Stimulated activated CD8-positive, alpha-beta memory T cell treated with anti-CD3 and anti-CD28 coated beads, Interleukin-7, amount 100 ng/mL, for 1 hour (primary cell): ENCODE data around the gene WFIKKN2.
"Not testable (repeated sequence)": the region's sequence is repeated elsewhere in the genome, so short reads cannot be mapped to it uniquely, and the experiment has no call there.

Experiments
- DNase-seq, 2 donors: peaks; one replicate each; pipeline ENCODE4 v3.0.0-alpha.2; 2020; ENCODE audit warnings: low read depth in 2 of 2

WFIKKN2 gene, protein sequence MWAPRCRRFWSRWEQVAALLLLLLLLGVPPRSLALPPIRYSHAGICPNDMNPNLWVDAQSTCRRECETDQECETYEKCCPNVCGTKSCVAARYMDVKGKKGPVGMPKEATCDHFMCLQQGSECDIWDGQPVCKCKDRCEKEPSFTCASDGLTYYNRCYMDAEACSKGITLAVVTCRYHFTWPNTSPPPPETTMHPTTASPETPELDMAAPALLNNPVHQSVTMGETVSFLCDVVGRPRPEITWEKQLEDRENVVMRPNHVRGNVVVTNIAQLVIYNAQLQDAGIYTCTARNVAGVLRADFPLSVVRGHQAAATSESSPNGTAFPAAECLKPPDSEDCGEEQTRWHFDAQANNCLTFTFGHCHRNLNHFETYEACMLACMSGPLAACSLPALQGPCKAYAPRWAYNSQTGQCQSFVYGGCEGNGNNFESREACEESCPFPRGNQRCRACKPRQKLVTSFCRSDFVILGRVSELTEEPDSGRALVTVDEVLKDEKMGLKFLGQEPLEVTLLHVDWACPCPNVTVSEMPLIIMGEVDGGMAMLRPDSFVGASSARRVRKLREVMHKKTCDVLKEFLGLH

DNA sequence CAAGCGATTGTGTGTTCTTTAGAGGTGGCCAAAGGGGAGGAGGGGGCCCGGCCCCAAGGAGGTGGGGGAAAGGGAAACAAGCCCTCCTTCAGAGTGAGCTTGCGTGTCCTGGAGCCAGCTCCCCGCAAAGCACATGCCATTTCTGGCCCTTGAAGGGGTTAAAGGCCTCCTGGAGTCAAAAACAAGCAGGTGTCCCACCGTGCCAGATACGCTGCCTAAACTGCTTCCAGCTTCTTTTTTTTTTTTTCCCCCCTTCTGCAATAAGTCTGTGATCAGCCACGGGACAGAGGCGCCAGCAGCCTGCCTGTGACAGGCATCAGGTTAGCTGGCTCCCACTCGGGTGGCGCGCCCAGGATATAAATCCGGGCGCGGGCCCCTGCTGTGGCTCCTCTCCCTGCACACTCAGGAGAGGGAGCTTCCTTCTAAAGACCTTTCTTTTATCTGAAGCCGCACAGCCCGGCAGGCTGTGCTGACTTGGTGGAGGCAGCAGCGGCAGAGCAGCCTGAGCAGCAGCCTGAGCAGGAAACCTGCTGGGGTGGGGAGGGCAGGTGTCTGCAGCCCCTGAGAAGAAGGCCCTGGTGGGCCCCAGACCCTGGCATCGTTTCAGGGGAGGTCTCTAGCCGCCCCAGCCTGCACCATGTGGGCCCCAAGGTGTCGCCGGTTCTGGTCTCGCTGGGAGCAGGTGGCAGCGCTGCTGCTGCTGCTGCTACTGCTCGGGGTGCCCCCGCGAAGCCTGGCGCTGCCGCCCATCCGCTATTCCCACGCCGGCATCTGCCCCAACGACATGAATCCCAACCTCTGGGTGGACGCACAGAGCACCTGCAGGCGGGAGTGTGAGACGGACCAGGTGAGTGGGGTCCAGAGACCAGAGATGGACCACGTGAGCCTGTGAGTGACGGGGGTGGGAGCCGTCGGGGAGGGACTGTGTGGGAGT is at the start of gene WFIKKN2:
TSS of gene WFIKKN2 (plus strand) at position 286 of the 934 bp plus-strand sequence. CDS start at position 638, 352 bp downstream.
- no peak for DNase-seq

- DNase-seq: no peak
Observed at GRCh38 chr17:50785946-50786570, 49.3 kb upstream of the WFIKKN2 start.

DNA sequence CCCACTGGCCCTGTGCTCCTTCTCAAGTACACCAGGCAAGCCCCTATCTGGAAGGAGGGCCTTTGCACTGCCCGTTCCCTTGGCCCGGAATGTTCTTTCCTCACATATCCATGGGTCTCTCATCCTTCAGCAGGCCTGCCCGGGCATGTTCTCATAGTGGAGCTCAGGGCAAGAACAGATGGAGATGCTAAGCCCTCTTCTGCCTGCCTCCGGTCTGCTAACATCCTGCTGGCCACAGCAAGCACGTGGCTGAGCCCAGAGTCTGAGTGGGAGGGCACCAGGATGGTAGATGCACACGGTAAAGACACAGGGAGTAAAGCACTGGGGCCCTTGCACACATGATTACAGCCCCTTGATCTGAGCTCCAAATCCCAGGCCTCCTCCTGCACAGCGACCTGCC is 48.3 kb upstream of the WFIKKN2 start:
- no peak for DNase-seq

DNA sequence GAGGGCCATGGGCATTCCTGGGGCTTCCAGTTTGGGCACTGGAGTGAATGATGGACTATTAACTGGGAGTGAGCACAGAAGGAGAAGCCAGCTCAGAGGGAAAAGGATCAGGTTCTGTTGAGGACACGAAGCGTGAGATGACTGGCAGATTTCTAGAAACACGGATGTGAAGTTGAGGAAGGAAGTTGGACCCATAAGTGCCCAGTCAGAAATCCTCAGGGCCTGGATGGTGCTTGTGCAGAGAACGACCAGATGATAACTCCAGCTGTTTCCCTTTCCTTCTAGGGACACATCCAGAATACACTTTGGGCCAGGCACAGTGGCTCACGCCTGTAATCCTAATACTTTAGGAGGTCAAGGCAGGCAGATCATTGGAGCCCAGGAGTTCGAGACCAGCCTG is 44.8 kb upstream of the WFIKKN2 start:
- no peak for DNase-seq

GRCh38 chr17:50792132-50792531 is 43.3 kb upstream of the WFIKKN2 start:
- no peak for DNase-seq

- no peak for DNase-seq
Observed at GRCh38 chr17:50793007-50793406, 42.4 kb upstream of the WFIKKN2 start.

GRCh38 chr17:50794361-50794760 is 41.0 kb upstream of the WFIKKN2 start:
- no peak for DNase-seq

DNA sequence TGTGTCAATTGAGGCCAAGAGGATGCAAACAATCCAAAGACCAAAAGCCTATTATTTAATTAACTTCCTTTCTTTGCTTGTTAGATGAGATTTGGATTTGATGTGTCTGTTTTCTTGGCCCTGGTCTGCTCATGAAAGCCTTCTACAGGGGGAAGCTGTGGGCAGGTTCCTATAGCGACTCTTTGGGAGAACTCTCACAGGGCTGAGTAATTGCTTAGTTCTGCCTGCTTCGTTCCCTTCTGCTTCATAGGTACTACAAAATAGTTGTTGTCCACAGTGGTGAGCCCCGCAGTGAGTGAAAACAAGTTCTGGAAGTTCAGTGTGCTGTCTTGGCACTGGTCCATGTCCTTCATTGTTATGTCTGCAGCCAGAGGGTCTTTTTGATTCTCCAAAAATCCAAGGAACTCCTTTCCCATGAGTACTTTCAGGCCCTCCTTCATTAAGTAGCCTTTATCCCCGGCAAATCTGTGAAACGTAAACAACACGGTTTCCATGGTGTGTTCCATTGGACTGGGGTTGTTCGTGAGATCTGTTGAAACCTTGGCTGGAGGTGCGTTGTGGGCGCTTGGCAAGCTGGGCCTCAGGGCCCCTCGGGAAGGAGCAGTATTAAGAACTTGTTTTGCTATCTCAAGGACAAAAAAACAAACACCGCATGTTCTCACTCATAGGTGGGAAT is 38.1 kb upstream of the WFIKKN2 start:
- no peak for DNase-seq

DNA sequence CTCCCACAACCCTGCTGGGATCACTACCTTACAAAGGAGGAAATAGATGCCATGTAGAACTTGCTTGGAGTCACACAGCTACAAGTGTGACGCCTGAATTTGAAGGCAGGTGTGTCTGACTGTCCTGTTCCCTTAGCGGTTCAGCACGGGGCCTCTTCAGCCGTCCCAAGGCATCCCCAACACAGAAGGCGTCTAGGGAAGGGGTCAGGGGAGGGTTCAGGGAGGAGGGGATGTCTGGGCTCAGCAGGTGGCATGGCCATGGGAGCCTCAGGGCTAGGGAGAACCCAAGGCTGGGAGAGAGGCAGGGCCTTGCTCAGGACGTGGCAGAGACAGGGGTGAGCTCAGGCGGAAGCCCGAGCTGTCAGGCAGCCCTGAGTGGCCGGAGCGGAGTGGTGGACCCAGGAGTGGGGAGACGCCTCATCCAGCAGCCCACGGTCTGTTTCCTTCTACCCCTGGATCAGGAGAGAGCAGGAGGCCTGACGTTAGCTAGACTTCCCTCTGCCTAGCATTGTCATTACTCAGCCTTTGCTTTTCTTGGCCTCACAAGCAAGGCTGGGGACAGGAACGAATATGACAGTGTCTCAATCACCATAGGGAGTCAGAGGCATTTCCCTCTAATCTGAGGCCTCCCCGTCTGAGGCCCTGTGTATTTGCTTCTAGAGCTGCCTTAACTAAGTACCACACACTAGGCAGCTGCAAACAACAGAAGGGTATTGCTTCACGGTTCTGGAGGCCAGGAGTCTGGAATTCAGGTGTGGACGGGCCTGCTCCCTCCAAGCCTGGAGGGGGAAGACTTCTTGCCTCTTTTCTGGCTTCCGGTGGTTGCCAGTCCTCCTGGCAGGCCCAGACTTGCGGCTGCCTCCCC is 36.7 kb upstream of the WFIKKN2 start:
- DNase-seq: no peak

DNA sequence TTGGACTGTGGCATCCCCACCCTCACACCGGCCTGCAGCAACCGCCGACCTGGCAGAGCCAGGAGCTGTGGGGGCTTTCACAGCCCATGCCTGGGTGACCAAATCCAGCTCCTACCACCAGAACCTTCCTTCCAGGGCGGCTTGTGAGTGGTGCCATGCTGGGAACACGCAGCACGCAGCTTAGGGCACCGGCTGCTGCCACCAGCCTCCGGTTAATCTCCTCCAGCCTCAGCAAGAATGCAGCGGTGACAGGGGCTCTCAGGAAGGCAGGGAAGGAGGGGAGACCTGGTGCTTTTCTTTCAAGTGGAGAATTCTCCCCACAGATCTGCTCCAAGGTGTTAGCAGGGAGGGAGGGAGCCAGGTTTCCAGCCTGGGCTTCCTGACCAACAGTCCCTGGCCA is 35.8 kb upstream of the WFIKKN2 start:
- no peak for DNase-seq

DNA sequence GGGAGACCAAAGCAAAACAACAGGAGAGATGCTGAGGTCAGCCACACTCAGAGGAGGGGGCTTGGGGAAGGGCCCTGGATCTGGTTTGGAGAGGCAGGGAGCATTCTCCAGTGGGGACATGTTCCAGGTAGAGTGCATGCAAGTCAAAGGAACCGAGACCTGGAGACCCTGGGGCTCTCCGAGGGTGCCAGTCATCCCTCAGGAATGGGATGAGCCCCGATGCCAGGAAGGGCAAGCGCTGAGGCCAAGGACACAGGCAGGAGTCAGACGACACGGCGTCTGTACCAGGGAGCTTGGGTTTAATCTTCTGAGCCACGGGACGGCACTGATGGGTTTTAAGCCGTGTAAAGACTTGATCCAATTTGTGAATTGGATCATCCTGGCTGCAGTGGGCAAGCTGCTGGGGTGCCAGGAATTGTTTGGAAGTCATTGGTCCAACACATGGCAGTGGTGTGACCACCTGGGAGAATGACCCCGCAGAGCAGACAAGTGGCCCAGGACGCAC is 35.1 kb upstream of the WFIKKN2 start:
- DNase-seq: no peak

GRCh38 chr17:50802609-50803571 is 32.5 kb upstream of the WFIKKN2 start:
- no peak for DNase-seq

- DNase-seq: no peak
Observed at GRCh38 chr17:50803676-50804075, 31.7 kb upstream of the WFIKKN2 start.

- DNase-seq: not testable (repeated sequence)
Observed at GRCh38 chr17:50804749-50805475, 30.5 kb upstream of the WFIKKN2 start.

GRCh38 chr17:50805486-50805885 is 29.9 kb upstream of the WFIKKN2 start:
- no peak for DNase-seq

- DNase-seq: no peak
Observed at GRCh38 chr17:50806141-50806643, 29.2 kb upstream of the WFIKKN2 start.

- no peak for DNase-seq
Observed at GRCh38 chr17:50807009-50807408, 28.4 kb upstream of the WFIKKN2 start.

DNA sequence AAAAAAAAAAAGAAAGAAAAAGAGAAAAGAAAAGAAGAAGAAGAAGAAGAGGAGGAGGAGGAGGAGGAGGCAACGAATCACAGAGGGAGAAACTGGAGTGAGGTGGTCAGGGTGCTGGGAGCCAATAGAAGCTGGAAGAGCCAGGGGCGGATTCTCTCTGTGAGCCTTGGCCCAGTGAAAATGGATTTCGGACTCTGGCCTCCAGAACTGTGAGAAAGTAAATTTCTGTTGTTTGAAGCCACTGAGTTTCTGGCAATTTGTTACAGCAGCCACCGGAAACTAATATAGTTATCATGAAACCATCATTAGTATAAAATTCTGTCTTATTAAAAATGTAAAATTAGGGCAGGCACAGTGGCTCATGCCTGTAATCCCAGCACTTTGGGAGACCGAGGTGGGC is 27.7 kb upstream of the WFIKKN2 start:
- DNase-seq: no peak
